IMR-90 (cell line): ENCODE data around the gene CASTOR1. TPM values are rescaled to one million over a fixed set of nuclear protein-coding genes. Genes with fewer than 3 reads are reported as not detected.

Experiments used
- ATAC-seq: fragments of 200-7000 bp; cut with Tn5 transposase; 2 replicates; pipeline ENCODE4 v1.9.1; 2020; ENCODE audit warnings: low read depth, mild to moderate bottlenecking, moderate library complexity
- BruUV-seq: library from RNA; stranded (reverse); fragments of 400-500 nt; replicated peaks from 2 replicates; lab custom pipeline; 2021; lab: Mats Ljungman, UMichigan
- CTCF ChIA-PET: fragments of 300-600 bp; formaldehyde crosslinking; extraction: SDS; loops from one replicate; lab custom pipeline; 2021; ENCODE audit warnings: antibody characterized with exemption; lab: Yijun Ruan, JAX
- POLR2A ChIA-PET: fragments of 300-600 bp; sonication (Branson Sonifier 250); formaldehyde crosslinking; loops from one replicate; lab custom pipeline; 2022; ENCODE audit warnings: antibody characterized with exemption; ENCODE audit not compliant: unreplicated experiment; lab: Charles Lee
- DNase-seq: peaks from one replicate; pipeline ENCODE4 v3.0.0; 2013
- H2AFZ ChIP-seq: replicated peaks from 2 replicates; pipeline ENCODE3; 2013; ENCODE audit warnings: low read length, mild to moderate bottlenecking; ENCODE audit not compliant: poor library complexity
- H2AK5ac ChIP-seq: 2 replicates; pipeline ENCODE4 v1.6.1; 2013; ENCODE audit warnings: low read depth, low read length, inconsistent platforms
- H2AK9ac ChIP-seq: replicated peaks from 2 replicates; pipeline ENCODE3; 2013; ENCODE audit warnings: mild to moderate bottlenecking, low read depth, low read length, moderate library complexity; ENCODE audit not compliant: poor library complexity
- H2BK120ac ChIP-seq: 2 replicates; pipeline ENCODE4 v1.6.1; 2013; ENCODE audit warnings: low read depth, low read length, inconsistent platforms
- H2BK15ac ChIP-seq: 3 replicates; pipeline ENCODE4 v1.6.1; 2013; ENCODE audit warnings: low read depth, low read length, inconsistent platforms
- H2BK20ac ChIP-seq: 2 replicates; pipeline ENCODE4 v1.6.1; 2013; ENCODE audit warnings: low read depth, mild to moderate bottlenecking, inconsistent platforms, low read length, moderate library complexity
- H2BK5ac ChIP-seq: 2 replicates; pipeline ENCODE4 v1.6.1; 2013; ENCODE audit warnings: mild to moderate bottlenecking, low read depth, low read length, inconsistent platforms; ENCODE audit not compliant: poor library complexity, severe bottlenecking
- H3K14ac ChIP-seq: replicated peaks from 2 replicates; pipeline ENCODE4 v1.6.1; 2013; ENCODE audit warnings: low read depth, low read length, inconsistent platforms
- H3K18ac ChIP-seq: 2 replicates; pipeline ENCODE4 v1.6.1; 2013; ENCODE audit warnings: low read depth, low read length, control low read depth
- H3K23ac ChIP-seq: 2 replicates; pipeline ENCODE4 v1.6.1; 2013; ENCODE audit warnings: low read depth, low read length, inconsistent platforms
- H3K27ac ChIP-seq: 2 replicates; pipeline ENCODE4 v1.5.1; 2013; ENCODE audit warnings: mild to moderate bottlenecking, control low read depth, low read length; ENCODE audit not compliant: insufficient read depth
- H3K27me3 ChIP-seq: 2 replicates; pipeline ENCODE4 v1.6.1; 2013; ENCODE audit warnings: low read length; ENCODE audit not compliant: control insufficient read depth, insufficient read depth
- H3K36me3 ChIP-seq: 2 replicates; pipeline ENCODE4 v1.6.1; 2013; ENCODE audit warnings: low read length, mixed read lengths; ENCODE audit not compliant: control insufficient read depth, insufficient read depth
- H3K4ac ChIP-seq: 2 replicates; pipeline ENCODE4 v1.6.1; 2013; ENCODE audit warnings: low read depth, low read length, inconsistent platforms
- H3K4me1 ChIP-seq: 2 replicates; pipeline ENCODE4 v1.6.1; 2013; ENCODE audit warnings: low read length, mixed read lengths; ENCODE audit not compliant: control insufficient read depth, insufficient read depth
- H3K4me2 ChIP-seq: 2 replicates; pipeline ENCODE4 v1.6.1; 2013; ENCODE audit warnings: low read depth, mild to moderate bottlenecking, control low read depth, low read length, moderate library complexity
- H3K4me3 ChIP-seq: 2 replicates; pipeline ENCODE4 v1.5.1; 2013; ENCODE audit warnings: low read depth, mild to moderate bottlenecking, control low read depth, low read length, moderate library complexity; ENCODE audit not compliant: insufficient read depth
- H3K56ac ChIP-seq: 2 replicates; pipeline ENCODE4 v1.6.1; 2013; ENCODE audit warnings: low read length, inconsistent platforms; ENCODE audit not compliant: insufficient read depth; ENCODE audit errors: extremely low read depth
- H3K79me1 ChIP-seq, 2 experiments: 2 replicates each; pipeline ENCODE4 v1.6.1; 2013; ENCODE audit warnings: low read length in 2 of 2, inconsistent platforms in 1 of 2, low read depth in 1 of 2
- H3K9ac ChIP-seq: 2 replicates; pipeline ENCODE4 v1.6.1; 2013; ENCODE audit warnings: low read depth, low read length, control low read depth
- H3K9me1 ChIP-seq: 2 replicates; pipeline ENCODE4 v1.6.1; 2013; ENCODE audit warnings: low read length, inconsistent platforms; ENCODE audit not compliant: insufficient read depth
- H3K9me3 ChIP-seq: 2 replicates; pipeline ENCODE4 v1.6.1; 2013; ENCODE audit warnings: low read length; ENCODE audit not compliant: control insufficient read depth, insufficient read depth
- H4K20me1 ChIP-seq: 2 replicates; pipeline ENCODE4 v1.6.1; 2013; ENCODE audit warnings: low read length, inconsistent platforms; ENCODE audit not compliant: insufficient read depth
- H4K5ac ChIP-seq: 2 replicates; pipeline ENCODE4 v1.6.1; 2013; ENCODE audit warnings: mild to moderate bottlenecking, low read depth, low read length, control low read depth
- H4K8ac ChIP-seq, 2 experiments: 2 replicates each; pipeline ENCODE4 v1.6.1; 2013; ENCODE audit warnings: low read depth in 2 of 2, low read length in 2 of 2, control low read depth in 1 of 2, inconsistent platforms in 1 of 2
- H4K91ac ChIP-seq: 2 replicates; pipeline ENCODE4 v1.6.1; 2013; ENCODE audit warnings: low read depth, low read length, inconsistent platforms; ENCODE audit not compliant: insufficient read depth
- BHLHE40 ChIP-seq: fragments of 150-350 bp; IDR thresholded peaks from 2 replicates; pipeline ENCODE4 v1.6.1; 2016; ENCODE audit warnings: mild to moderate bottlenecking, low read depth, low read length
- CHD1 ChIP-seq: IDR thresholded peaks from 2 replicates; pipeline ENCODE4 v1.6.1; 2012; ENCODE audit warnings: low read depth, low read length, improper control_type of control experiment
- FOS ChIP-seq: fragments of 150-350 bp; IDR thresholded peaks from 2 replicates; pipeline ENCODE4 v1.6.1; 2016; ENCODE audit warnings: low read depth, low read length
- MAFK ChIP-seq: IDR thresholded peaks from 2 replicates; pipeline ENCODE4 v1.6.1; 2012; ENCODE audit warnings: low read depth, low read length, improper control_type of control experiment
- MXI1 ChIP-seq: IDR thresholded peaks from 2 replicates; pipeline ENCODE4 v1.6.1; 2012; ENCODE audit warnings: low read depth, mild to moderate bottlenecking, low read length, moderate library complexity, borderline replicate concordance
- NFE2L2 ChIP-seq: fragments of 150-350 bp; IDR thresholded peaks from 2 replicates; pipeline ENCODE4 v1.6.1; 2016; ENCODE audit warnings: low read depth, mild to moderate bottlenecking, low read length
- POLR2A ChIP-seq: IDR thresholded peaks from 2 replicates; pipeline ENCODE4 v1.6.1; 2012; ENCODE audit warnings: mild to moderate bottlenecking, low read depth, low read length
- SMC3 ChIP-seq: fragments of 150-350 bp; IDR thresholded peaks from 2 replicates; pipeline ENCODE4 v1.6.1; 2016; ENCODE audit warnings: low read depth, mild to moderate bottlenecking, antibody characterized with exemption, low read length, moderate library complexity
- USF2 ChIP-seq: fragments of 150-350 bp; IDR thresholded peaks from 2 replicates; pipeline ENCODE4 v1.6.1; 2017; ENCODE audit warnings: mild to moderate bottlenecking, antibody characterized with exemption, low read length, low read depth
- WGBS, 2 experiments: methylation state at CpG; one replicate each; pipeline versions ENCODE4 v1.1.5 to v1.1.7; 2013; ENCODE audit warnings: missing lambda C conversion rate in 2 of 2; ENCODE audit not compliant: insufficient read length in 1 of 2; ENCODE audit errors: extremely low coverage in 2 of 2; 5-methylcytosine and 5-hydroxymethylcytosine counted together
- dilution Hi-C: fragments of 300-500 bp; cut with HindIII; formaldehyde crosslinking; loops from one replicate; pipeline ENCODE4 v1.14.3; 2018; ENCODE audit warnings: low sequenced_read_pairs; ENCODE audit not compliant: unreplicated experiment
- in situ Hi-C: fragments of 300-500 bp; cut with MboI; formaldehyde crosslinking; loops from 3 replicates; pipeline ENCODE4 v1.14.3; 2019; ENCODE audit warnings: low sequenced_read_pairs, inconsistent platforms, mixed read lengths
- intact Hi-C: fragments of 100-400 bp; cut with micrococcal nuclease; formaldehyde crosslinking; loops from 2 replicates; pipeline ENCODE4 v1.10.0; 2022
- polyA plus RNA-seq, 3 experiments: library from polyadenylated mRNA; depleted of rRNA; stranded (reverse); fragments of >200 nt; gene quantifications; 2 replicates each; pipeline ENCODE4 v1.2.3, GENCODE V29; 2012; ENCODE audit warnings: low replicate concordance in 1 of 3
- total RNA-seq: library from RNA; depleted of rRNA; stranded (reverse); fragments of >200 nt; gene quantifications from 2 replicates; pipeline ENCODE4 v1.2.3, GENCODE V29; 2012

CASTOR1 gene
- total and polyA plus RNA-seq, 2 of the 4 experiments (the other 2 are of a cell fraction): 10.6 to 23.5 TPM

GRCh38 chr22:30279932-30280331 is 9.4 kb downstream of the CASTOR1 start:
- Histone ChIP-seq H4K5ac (no peak overlapping the region), H2AFZ (no peak overlapping the region), H3K23ac (no peak overlapping the region), H2BK15ac (no peak overlapping the region), H3K4me2 (no peak overlapping the region), H2BK5ac (no peak overlapping the region), H2BK120ac (no peak overlapping the region), H3K9me3 (no peaks in the 10 kb centered on the region), H2AK9ac (no peak overlapping the region), H3K4me1 (peaks cover 10% of the 10 kb centered on the region), H3K79me1 (no peaks in the 10 kb centered on the region), H3K4ac (no peak overlapping the region), H3K56ac (no peak overlapping the region), H4K8ac (no peak overlapping the region), H3K9me1 (peaks cover 8% of the 10 kb centered on the region), H3K36me3 (peaks cover 8% of the 10 kb centered on the region; the same call in 1 of the 2 replicates), H2AK5ac (no peak overlapping the region), H3K27me3 (no peaks in the 10 kb centered on the region), H3K9ac (no peak overlapping the region), H3K4me3 (no peak overlapping the region), H3K14ac (no peak overlapping the region), H3K27ac (no peak overlapping the region), H2BK20ac (no peak overlapping the region), H3K18ac (no peak overlapping the region), H4K20me1 (no peaks in the 10 kb centered on the region), H4K91ac (no peak overlapping the region)
- no CpG with 5 or more reads among the region's 5 CpGs for WGBS, 2 experiments
- in situ Hi-C loops (no loop called here), intact Hi-C loops (no loop called here), dilution Hi-C loops (no loop called here)
- TF ChIP-seq MAFK (no peak), POLR2A (no peak), SMC3 (no peak), NFE2L2 (no peak), USF2 (no peak), FOS (no peak), BHLHE40 (no peak), CHD1 (no peak), MXI1 (no peak)
- no TSS peak for BruUV-seq
- no peak for ATAC-seq
- DNase-seq: no peak
- ChIA-PET POLR2A (no interaction called here), CTCF (interaction anchor here (0.6 kb wide), 1 partner anchor 1529 kb away, joined by 4 read pairs; no protein-coding TSS in a partner anchor)
